ENCODE measurements around the gene CEBPA.

GRCh38 chr19:33306191-33306590, 3.9 kb upstream of the CEBPA start:
- TF ChIP-seq TEAD4 (IDR thresholded peaks at IDR 0.05) = no peak
- TF ChIP-seq, protein P1, sequence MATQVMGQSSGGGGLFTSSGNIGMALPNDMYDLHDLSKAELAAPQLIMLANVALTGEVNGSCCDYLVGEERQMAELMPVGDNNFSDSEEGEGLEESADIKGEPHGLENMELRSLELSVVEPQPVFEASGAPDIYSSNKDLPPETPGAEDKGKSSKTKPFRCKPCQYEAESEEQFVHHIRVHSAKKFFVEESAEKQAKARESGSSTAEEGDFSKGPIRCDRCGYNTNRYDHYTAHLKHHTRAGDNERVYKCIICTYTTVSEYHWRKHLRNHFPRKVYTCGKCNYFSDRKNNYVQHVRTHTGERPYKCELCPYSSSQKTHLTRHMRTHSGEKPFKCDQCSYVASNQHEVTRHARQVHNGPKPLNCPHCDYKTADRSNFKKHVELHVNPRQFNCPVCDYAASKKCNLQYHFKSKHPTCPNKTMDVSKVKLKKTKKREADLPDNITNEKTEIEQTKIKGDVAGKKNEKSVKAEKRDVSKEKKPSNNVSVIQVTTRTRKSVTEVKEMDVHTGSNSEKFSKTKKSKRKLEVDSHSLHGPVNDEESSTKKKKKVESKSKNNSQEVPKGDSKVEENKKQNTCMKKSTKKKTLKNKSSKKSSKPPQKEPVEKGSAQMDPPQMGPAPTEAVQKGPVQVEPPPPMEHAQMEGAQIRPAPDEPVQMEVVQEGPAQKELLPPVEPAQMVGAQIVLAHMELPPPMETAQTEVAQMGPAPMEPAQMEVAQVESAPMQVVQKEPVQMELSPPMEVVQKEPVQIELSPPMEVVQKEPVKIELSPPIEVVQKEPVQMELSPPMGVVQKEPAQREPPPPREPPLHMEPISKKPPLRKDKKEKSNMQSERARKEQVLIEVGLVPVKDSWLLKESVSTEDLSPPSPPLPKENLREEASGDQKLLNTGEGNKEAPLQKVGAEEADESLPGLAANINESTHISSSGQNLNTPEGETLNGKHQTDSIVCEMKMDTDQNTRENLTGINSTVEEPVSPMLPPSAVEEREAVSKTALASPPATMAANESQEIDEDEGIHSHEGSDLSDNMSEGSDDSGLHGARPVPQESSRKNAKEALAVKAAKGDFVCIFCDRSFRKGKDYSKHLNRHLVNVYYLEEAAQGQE (IDR thresholded peaks at IDR 0.05; ENCODE audit: low read depth) = no peak
- no peak for TF ChIP-seq YY1 (IDR thresholded peaks at IDR 0.05; ENCODE audit: low read depth)
- TF ChIP-seq, protein P2, sequence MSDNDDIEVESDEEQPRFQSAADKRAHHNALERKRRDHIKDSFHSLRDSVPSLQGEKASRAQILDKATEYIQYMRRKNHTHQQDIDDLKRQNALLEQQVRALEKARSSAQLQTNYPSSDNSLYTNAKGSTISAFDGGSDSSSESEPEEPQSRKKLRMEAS (IDR thresholded peaks at IDR 0.05) = no peak
- TF ChIP-seq EP300 (IDR thresholded peaks at IDR 0.05; ENCODE audit: borderline replicate concordance) = no peak
- no peak for TF ChIP-seq FOXM1 (IDR thresholded peaks at IDR 0.05; ENCODE audit: borderline replicate concordance, low read depth)
- no peak for TF ChIP-seq EGR1 (IDR thresholded peaks at IDR 0.05)
- TF ChIP-seq ZBTB7A (IDR thresholded peaks at IDR 0.05; ENCODE audit: low read depth) = no peak
- TF ChIP-seq CREB1 (IDR thresholded peaks at IDR 0.05; ENCODE audit: low read depth) = no peak
- TF ChIP-seq USF1 (IDR thresholded peaks at IDR 0.05) = no peak
- no peak for TF ChIP-seq CEBPB (IDR thresholded peaks at IDR 0.05)

All from Ishikawa (cell line).